Right lung (tissue), 5 donors: Measurements from ENCODE around the gene RFTN1. TPM values are rescaled to one million over a fixed set of nuclear protein-coding genes. Genes with fewer than 3 reads are reported as not detected.

Experiments
- DNase-seq, 2 donors: peaks; one replicate each; pipeline ENCODE4 v3.0.0-alpha.2; 2013
- polyA plus RNA-seq, 5 donors: library from polyadenylated mRNA; unstranded; fragments of 120-200 nt; gene quantifications; one replicate each; pipeline versions ENCODE4 v1.2.1 to v1.2.3, GENCODE V29; 2013; ENCODE audit warnings: inconsistent platforms in 1 of 5, low replicate concordance in 1 of 5; ENCODE audit not compliant: insufficient read length in 5 of 5, insufficient read depth in 1 of 5

The RFTN1 gene
- polyA plus RNA-seq, 5 donors = 57.8 to 77.2 (median 65.3) TPM

GRCh38 chr3:16308727-16309126 is 204.8 kb downstream of the RFTN1 start:
- no peak for DNase-seq

GRCh38 chr3:16307832-16308531 is 205.5 kb downstream of the RFTN1 start:
- DNase-seq = no peak

GRCh38 chr3:16305111-16305541 is 208.4 kb downstream of the RFTN1 start:
- no peak for DNase-seq

- no peak for DNase-seq
Measured at GRCh38 chr3:16304061-16305010, 209.2 kb downstream of the RFTN1 start.

- no peak for DNase-seq
Measured at GRCh38 chr3:16303037-16303575, 210.4 kb downstream of the RFTN1 start.

- DNase-seq = no peak
Measured at GRCh38 chr3:16302082-16302631, 211.3 kb downstream of the RFTN1 start.

GRCh38 chr3:16301507-16301906 is 212.0 kb downstream of the RFTN1 start:
- peak; percentile 26 to 32 for DNase-seq

- no peak for DNase-seq
Measured at GRCh38 chr3:16300881-16301359, 212.6 kb downstream of the RFTN1 start.

GRCh38 chr3:16300307-16300706 is 213.2 kb downstream of the RFTN1 start:
- DNase-seq = no peak

- no peak for DNase-seq
Measured at GRCh38 chr3:16299746-16300145, 213.8 kb downstream of the RFTN1 start.

- DNase-seq = no peak
Measured at GRCh38 chr3:16298891-16299290, 214.6 kb downstream of the RFTN1 start.

- no peak for DNase-seq
Measured at GRCh38 chr3:16297997-16298885, 215.3 kb downstream of the RFTN1 start.

GRCh38 chr3:16295298-16295890 is 218.1 kb downstream of the RFTN1 start:
- no peak for DNase-seq

- no peak for DNase-seq
Measured at GRCh38 chr3:16294844-16295243, 218.7 kb downstream of the RFTN1 start.

- no peak for DNase-seq
Measured at GRCh38 chr3:16290827-16291196, 222.7 kb downstream of the RFTN1 start.

- peak; percentile 36 to 58 for DNase-seq
Measured at GRCh38 chr3:16290007-16290826, 223.3 kb downstream of the RFTN1 start.

GRCh38 chr3:16289144-16289889 is 224.2 kb downstream of the RFTN1 start:
- no peak for DNase-seq

GRCh38 chr3:16288664-16289063 is 224.8 kb downstream of the RFTN1 start:
- no peak for DNase-seq
